ENCODE data around the gene IL19.

- TF ChIP-seq CTCF (IDR thresholded peaks at IDR 0.05; ENCODE audit: insufficient read depth, low read length) (no peak), REST (IDR thresholded peaks at IDR 0.05; ENCODE audit: insufficient replicate concordance, low read depth) (no peak)
Observed at GRCh38 chr1:206868264-206868663, 97.7 kb downstream of the IL19 start.
